ENCODE results near the gene CRAT. TPM values are rescaled to one million over a fixed set of nuclear protein-coding genes. Genes with fewer than 3 reads are reported as not detected.

Gene CRAT
- total RNA-seq, 4 donors from 2014 or later: 73.9 to 117 (median 92.2) TPM

DNA sequence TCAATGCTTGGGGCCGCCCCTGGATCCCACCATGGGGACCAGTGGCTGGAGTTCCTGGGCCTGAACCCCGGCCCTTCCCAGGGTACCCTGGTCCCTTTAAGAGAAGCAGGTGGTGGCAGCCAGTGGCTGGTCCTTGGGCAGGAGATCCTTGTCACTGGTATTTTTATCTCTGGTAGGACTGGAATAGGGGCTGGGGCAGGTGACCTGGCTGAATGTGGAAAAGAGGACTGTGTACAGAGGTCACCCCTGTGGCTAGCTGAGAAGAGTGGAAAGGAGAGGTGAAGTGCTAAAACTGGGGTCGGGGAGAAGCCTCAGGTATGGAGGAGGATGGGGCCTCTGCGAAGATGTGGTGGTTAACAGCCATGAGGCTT is 7.0 kb downstream of the CRAT start:
- Histone ChIP-seq H3K27me3 (no peaks in the 10 kb centered on the region), H3K27ac (replicated peaks in 1 of 4) (no peak overlapping the region), H3K4me3 (no peak overlapping the region), H3K4me1 (peaks cover 6 to 12% (median 7%) of the 10 kb centered on the region in 4 donors), H3K36me3 (peaks cover 15 to 86% (median 55%) of the 10 kb centered on the region in 4 donors), H3K9me3 (no peaks in the 10 kb centered on the region)
- WGBS: 92% methylated on average over 2 of the region's 4 CpGs
- TF ChIP-seq POLR2AphosphoS5 (IDR thresholded peaks at IDR 0.05) (no peak), POLR2A (IDR thresholded peaks at IDR 0.05; ENCODE audit: low read depth) (no peak), EP300 (IDR thresholded peaks at IDR 0.05) (no peak)
- TF ChIP-seq, protein P1, sequence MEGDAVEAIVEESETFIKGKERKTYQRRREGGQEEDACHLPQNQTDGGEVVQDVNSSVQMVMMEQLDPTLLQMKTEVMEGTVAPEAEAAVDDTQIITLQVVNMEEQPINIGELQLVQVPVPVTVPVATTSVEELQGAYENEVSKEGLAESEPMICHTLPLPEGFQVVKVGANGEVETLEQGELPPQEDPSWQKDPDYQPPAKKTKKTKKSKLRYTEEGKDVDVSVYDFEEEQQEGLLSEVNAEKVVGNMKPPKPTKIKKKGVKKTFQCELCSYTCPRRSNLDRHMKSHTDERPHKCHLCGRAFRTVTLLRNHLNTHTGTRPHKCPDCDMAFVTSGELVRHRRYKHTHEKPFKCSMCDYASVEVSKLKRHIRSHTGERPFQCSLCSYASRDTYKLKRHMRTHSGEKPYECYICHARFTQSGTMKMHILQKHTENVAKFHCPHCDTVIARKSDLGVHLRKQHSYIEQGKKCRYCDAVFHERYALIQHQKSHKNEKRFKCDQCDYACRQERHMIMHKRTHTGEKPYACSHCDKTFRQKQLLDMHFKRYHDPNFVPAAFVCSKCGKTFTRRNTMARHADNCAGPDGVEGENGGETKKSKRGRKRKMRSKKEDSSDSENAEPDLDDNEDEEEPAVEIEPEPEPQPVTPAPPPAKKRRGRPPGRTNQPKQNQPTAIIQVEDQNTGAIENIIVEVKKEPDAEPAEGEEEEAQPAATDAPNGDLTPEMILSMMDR (IDR thresholded peaks at IDR 0.05): no peak
- no peak for DNase-seq (ENCODE audit: extremely low spot score)
- intact Hi-C loops (cut with DNase I): no loop called here

DNA sequence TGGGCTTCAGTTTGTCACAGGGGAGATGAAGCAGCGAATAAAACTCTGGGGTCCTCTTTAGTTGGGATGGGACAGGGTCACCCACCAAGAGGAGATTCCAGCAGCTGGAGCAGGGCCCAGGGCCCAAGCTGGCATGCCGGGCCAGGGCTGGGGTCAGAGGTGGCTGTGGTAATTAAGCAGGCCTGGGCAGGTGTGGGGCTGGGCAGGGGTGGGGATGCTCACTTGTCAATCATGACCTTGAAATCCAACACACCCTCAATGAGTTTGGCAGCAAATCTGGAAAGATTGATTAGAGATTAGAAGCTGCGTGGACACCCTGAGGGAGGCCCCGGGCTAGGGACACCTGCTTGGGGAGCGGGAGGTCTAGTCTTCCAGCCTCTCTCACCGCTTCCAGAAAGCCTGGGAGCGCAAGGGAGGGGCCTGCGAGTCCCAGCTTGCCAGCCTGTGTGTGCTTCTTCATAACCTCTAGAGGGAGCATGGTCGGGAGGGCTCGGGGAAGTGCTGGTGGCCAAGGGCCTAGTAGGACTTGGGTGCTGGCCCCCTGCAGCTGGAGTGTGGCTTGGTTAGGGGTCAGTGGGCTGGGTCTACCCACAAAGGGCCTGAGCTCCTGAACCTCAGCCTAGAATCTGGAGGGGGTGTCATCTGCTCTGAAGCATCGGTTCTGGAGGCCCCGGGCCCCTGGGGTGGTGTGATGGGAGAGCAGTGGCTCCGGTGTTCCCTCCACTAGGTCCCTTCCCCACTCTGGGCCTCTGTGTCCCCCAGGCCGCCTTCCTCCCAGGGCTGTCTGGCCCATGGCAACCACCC is 7.6 kb downstream of the CRAT start:
- H3K36me3 ChIP-seq: peaks cover 17 to 86% (median 59%) of the 10 kb centered on the region in 4 donors
- no peak overlapping the region for H3K4me3 ChIP-seq
- no peak overlapping the region for H3K27ac ChIP-seq (replicated peaks in 1 of 4)
- peaks cover under 1 to 6% (median 3%) of the 10 kb centered on the region in 4 donors for H3K4me1 ChIP-seq
- no peak for DNase-seq (ENCODE audit: extremely low spot score)
- no peak for TF ChIP-seq EP300 (IDR thresholded peaks at IDR 0.05)
- TF ChIP-seq, protein P1 (IDR thresholded peaks at IDR 0.05): peak; percentile 8 to 55 (median 23)
- intact Hi-C loops (cut with DNase I): no loop called here
- 49% methylated on average over 12 of the region's 14 CpGs for WGBS
- no peaks in the 10 kb centered on the region for H3K27me3 ChIP-seq
- H3K9me3 ChIP-seq: no peaks in the 10 kb centered on the region

DNA sequence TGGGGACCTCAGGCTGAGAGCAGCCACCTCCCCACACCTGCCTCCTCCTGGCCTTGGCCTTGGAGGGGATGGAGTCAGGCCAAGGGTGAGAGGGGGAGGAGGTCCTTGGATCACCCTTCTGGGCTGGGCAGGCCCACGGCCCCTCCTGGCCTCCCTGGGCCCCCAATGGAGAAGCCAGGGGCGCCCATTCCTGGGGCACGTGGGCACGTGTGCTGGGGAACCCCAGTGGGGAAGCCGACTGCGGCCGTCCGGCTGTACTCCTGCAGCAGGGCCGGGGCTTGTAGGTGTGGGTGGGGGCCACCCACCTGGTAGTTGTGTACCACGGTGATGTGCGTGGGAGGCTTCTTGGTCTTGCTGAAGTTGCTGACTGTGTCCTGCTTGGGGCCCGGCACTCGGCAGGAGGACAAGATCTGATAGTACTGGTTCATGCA is 8.5 kb downstream of the CRAT start:
- 85% methylated on average over 3 of the region's 13 CpGs for WGBS
- Histone ChIP-seq H3K9me3 (no peaks in the 10 kb centered on the region), H3K36me3 (peaks cover 17 to 86% (median 59%) of the 10 kb centered on the region in 4 donors), H3K4me1 (peaks cover 0 to 6% (median 2%) of the 10 kb centered on the region in 4 donors), H3K27me3 (no peaks in the 10 kb centered on the region), H3K27ac (replicated peaks in 1 of 4) (no peak overlapping the region), H3K4me3 (no peak overlapping the region)
- intact Hi-C loops (cut with DNase I): no loop called here
- TF ChIP-seq EP300 (IDR thresholded peaks at IDR 0.05): no peak
- TF ChIP-seq POLR2AphosphoS5 (IDR thresholded peaks at IDR 0.05): no peak
- TF ChIP-seq, protein P1 (IDR thresholded peaks at IDR 0.05): no peak
- no peak for TF ChIP-seq POLR2A (IDR thresholded peaks at IDR 0.05; ENCODE audit: low read depth)
- DNase-seq (ENCODE audit: extremely low spot score): no peak

DNA sequence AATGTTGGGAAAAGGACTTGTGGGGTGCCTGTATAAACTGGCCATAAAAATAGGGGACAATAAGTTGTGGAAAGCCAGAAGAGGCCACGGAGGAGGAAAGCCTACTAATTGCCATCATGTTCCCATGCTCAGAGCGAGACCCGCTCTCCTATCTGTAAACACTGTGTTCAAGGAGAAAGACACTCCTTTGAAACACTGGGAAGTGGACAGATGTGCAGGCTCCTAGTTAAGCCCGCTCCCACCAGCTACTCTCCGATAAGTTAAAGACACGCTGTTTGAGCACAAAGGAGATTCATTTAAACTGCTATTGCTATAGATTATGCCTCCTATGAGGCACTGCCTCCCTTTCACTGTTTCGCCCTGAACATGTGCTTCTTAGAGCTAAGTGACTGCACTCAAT is 9.3 kb downstream of the CRAT start:
- TF ChIP-seq POLR2A (IDR thresholded peaks at IDR 0.05; ENCODE audit: low read depth) (no peak), POLR2AphosphoS5 (IDR thresholded peaks at IDR 0.05) (no peak), EP300 (IDR thresholded peaks at IDR 0.05) (no peak)
- TF ChIP-seq, protein P1 (IDR thresholded peaks at IDR 0.05): no peak
- intact Hi-C loops (cut with DNase I): no loop called here
- Histone ChIP-seq H3K27me3 (no peaks in the 10 kb centered on the region), H3K4me1 (peaks cover 0 to 6% (median 2%) of the 10 kb centered on the region in 4 donors), H3K36me3 (peaks cover 23 to 87% (median 61%) of the 10 kb centered on the region in 4 donors), H3K27ac (replicated peaks in 1 of 4) (no peak overlapping the region), H3K9me3 (no peaks in the 10 kb centered on the region), H3K4me3 (no peak overlapping the region)
- WGBS: 92% methylated on average over 7 of the region's 7 CpGs
- no peak for DNase-seq (ENCODE audit: extremely low spot score)

All from esophagus muscularis mucosa (tissue), 4 donors.